ENCODE results near the gene EXOC6. TPM values are rescaled to one million over a fixed set of nuclear protein-coding genes. Genes with fewer than 3 reads are reported as not detected.

EXOC6 gene, protein sequence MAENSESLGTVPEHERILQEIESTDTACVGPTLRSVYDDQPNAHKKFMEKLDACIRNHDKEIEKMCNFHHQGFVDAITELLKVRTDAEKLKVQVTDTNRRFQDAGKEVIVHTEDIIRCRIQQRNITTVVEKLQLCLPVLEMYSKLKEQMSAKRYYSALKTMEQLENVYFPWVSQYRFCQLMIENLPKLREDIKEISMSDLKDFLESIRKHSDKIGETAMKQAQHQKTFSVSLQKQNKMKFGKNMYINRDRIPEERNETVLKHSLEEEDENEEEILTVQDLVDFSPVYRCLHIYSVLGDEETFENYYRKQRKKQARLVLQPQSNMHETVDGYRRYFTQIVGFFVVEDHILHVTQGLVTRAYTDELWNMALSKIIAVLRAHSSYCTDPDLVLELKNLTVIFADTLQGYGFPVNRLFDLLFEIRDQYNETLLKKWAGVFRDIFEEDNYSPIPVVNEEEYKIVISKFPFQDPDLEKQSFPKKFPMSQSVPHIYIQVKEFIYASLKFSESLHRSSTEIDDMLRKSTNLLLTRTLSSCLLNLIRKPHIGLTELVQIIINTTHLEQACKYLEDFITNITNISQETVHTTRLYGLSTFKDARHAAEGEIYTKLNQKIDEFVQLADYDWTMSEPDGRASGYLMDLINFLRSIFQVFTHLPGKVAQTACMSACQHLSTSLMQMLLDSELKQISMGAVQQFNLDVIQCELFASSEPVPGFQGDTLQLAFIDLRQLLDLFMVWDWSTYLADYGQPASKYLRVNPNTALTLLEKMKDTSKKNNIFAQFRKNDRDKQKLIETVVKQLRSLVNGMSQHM
- 1.9 and 4.3 TPM in 2 replicates for total RNA-seq (2014; rRNA removed)
- 2.0 TPM for polyA plus RNA-seq (2012)

DNA sequence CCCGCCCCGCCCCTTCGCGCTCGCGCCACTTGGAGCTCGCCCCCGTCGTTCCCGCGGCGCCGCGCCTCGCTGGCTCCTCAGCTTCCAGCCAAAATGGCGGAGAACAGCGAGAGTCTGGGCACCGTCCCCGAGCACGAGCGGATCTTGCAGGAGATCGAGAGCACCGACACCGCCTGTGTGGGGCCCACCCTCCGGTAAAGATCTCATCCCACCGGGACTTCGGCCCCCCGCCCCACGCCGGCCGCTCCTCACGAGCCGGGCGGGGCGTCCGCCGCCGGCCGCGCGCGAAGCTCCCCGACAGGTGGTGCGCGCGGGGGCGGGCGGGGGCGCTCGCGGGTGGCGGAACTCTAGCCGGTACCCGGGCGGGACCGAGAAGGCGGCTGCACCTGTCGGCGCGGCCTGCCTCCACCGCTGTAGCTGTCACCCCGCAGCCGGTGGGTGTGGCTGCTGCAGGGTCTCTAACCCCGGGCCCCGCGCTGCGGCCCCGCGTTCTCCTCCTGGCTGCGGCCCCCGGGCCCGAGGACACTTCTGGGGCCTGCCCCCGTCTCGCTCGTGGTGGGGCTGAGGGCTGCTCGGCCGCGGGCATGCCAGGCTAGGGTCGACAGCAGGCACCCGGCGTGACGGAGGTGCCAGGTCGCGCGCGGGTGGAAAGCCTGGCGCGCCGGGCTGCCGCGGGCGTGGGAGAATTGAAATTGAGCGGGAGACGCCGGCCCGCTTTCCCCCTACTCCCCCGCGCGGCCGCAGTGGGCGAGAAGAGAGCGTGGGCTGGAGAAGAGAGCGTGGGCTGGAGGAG lies at the start of gene EXOC6:
TSS of gene EXOC6 (plus strand) at position 80 of the 793 bp plus-strand sequence. CDS start at position 94, 14 bp downstream.
- peak; percentile 72 for DNase-seq (ENCODE audit: low read depth)

DNA sequence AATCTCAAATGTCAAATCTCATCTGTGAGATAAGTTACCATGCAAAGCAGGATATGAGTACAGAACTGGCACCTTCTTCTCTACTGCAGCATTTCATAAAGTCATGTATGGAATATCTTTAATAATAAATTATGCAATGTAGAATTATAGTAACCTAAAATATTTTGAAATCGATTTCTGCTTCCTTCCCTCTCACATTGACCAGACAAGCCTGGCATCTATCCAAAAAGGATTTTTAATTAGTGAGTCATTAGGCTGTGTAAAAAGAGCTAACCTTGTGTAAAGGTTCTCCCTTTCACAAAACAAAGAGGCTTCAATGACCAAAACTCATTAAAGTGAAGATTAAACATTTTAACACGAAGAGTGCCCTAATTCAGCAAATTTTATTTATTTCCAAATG lies 48.8 kb upstream of the EXOC6 start:
- DNase-seq (ENCODE audit: low read depth), result no peak

GRCh38 chr10:92800134-92800733 lies 48.1 kb upstream of the EXOC6 start:
- DNase-seq (ENCODE audit: low read depth), result no peak

DNA sequence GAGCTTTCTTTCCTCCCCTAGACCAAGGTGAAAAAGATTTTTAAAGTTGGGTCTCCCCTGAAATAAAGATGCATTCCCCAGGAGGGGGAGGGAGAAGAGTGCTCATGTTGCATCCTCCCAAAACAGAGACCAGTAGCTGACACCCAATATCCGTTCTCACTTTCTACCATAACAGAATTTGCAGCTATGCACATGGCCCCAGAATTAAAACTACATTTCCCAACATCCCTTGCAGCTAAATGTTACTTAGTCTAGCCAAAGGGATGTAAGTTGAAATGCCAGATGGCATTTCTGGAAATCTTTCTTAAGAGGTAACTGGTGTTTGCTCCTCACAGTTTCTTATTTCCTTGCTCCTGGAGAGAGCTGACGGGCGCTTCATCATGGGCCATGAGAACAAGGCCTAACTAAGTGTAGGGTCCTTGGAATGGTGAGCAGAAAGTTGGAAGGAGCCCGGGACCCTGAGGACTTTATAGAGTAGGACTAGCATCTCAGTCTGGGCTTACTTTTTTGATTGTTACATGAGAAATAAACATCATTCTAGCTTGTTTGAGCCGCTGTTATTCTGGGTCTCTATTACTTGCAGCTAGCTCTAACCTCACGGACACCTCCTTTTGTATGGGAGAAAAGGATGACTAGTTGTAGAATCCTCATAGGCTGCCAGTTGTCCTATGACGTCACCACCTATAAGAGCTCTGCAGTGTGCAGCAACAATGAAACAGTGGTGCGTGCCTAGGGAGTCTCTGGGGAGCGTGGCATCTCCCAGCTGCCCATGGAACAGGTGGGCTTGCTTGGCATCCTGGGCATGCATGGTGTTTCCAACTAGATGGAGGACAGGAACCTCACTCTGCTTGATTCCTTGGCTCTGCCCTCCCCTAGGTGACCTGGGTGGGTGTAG lies 46.1 kb upstream of the EXOC6 start:
- DNase-seq (ENCODE audit: low read depth), result peak; percentile 71

DNA sequence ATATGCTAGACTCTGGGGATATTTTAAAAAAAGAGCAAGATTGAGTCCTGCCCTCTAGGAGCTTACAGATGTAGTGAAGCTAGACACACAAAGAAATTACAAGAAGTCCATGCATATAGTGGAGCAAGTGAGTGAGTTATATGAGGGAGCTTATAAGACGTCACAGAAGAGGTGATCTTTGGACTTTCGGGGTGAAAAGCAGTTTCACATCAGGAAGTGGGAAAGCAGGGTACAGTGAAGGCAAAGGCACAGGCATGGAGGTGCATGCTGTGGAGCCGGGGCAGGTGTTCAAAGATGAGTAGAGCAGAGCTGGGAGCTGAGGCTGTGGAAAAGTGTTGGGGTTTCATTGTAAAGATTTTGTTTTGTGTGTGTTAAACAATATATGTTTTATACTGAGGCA lies 38.5 kb upstream of the EXOC6 start:
- DNase-seq (ENCODE audit: low read depth), result no peak

- DNase-seq (ENCODE audit: low read depth), result no peak
These were observed 37.3 kb upstream of the EXOC6 start for GRCh38 chr10:92810934-92811532.

GRCh38 chr10:92811986-92812385 lies 36.3 kb upstream of the EXOC6 start:
- DNase-seq (ENCODE audit: low read depth), result no peak

DNA sequence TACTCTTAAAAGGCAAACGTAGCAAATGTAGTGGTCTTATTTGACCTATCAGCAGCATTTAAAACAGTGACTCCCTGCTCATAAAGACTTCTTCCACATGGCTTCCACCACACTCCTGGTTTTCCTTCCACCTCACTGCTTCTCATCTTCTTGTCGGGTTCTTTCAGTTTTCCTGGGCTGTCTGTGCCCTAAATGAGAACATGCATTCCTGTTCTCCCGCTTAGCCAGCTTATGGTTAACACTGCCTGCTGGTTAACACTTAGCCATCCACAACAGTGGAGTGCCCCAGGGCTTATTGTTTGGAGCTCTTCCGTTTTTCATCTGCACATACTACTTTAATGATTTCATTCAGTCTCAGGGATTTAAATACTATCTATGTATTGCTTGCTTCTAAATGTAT lies 34.3 kb upstream of the EXOC6 start:
- no peak for DNase-seq (ENCODE audit: low read depth)

DNA sequence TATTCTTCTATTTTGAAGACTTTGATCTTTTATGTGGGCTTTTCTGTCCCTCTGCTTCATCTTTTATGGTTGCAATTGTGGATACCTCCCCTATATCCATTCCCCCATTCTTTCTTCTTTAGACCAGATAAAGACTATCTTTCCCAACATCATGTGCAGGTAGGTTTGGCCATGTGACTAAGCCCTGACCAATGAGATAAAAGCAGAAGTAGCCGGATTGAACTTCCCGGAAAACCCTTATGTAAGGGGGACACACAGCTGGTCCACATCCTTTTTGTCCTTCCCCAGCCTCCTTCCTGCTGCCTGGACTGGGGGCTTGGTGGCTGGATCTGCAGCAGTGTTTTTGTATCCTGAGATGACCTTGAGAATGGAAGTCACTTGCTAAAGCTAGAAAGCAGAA lies 33.5 kb upstream of the EXOC6 start:
- no peak for DNase-seq (ENCODE audit: low read depth)

DNA sequence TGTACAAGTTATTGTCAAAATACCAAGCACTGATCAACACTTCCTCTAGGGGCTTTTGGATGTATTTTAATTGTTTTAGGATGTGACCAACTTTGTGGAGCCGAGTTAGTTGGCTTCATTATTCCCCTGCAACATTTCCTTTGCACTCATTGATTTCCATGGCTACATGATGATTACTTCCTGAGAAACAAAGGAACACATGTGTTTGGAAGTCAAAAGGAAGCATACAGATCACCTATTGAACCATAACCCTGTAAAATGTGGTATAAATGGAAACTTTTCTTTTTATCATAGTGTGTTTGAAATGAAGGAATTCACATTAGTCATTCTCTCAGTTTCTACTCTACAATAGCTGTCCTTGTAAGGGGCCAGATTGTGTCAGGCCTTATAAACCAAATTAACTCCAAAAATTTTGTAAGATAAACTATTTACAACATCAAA lies 32.2 kb upstream of the EXOC6 start:
- DNase-seq (ENCODE audit: low read depth), result no peak

GRCh38 chr10:92822060-92822634 lies 26.2 kb upstream of the EXOC6 start:
- DNase-seq (ENCODE audit: low read depth), result peak; percentile 55

- peak; percentile 34 for DNase-seq (ENCODE audit: low read depth)
These were observed 25.4 kb upstream of the EXOC6 start for GRCh38 chr10:92822964-92823363.

DNA sequence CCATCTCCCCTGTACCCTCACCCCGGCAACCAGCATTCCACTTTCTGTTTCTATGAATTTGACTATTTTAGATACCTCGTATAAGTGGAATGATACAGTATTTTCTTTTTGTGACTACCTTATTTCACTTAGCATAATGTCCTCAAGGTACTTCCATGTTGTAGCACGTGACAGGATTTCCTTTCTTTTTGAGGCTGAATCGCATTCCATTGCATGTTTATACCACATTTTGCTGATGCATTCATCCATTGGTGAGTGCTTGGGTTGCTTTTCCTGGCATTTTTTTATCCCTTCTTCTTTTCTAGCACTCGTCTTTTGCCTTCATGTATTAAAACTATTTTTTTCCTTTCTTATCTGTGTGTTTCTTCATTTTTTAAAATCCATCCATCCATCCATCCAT lies 22.3 kb upstream of the EXOC6 start:
- no peak for DNase-seq (ENCODE audit: low read depth)

DNA sequence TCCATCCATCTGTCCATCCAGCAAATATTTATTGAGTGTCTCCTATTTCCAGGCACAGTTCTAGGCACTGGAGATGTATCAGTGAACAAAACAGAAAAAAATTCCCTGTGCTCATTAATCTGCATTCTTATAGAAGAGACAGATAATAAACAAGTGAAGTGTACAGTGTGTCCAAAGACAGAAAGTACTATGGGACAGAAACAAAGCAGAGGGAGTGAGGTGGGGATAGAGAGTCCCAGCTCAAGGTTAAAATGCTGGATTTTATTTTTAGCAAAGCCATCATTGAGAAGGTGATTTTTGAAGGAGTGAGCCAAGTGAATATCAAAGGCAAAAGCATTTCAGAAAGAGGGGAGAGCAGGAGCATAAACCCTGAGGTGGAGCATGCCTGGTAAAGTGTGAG lies 21.8 kb upstream of the EXOC6 start:
- no peak for DNase-seq (ENCODE audit: low read depth)

DNA sequence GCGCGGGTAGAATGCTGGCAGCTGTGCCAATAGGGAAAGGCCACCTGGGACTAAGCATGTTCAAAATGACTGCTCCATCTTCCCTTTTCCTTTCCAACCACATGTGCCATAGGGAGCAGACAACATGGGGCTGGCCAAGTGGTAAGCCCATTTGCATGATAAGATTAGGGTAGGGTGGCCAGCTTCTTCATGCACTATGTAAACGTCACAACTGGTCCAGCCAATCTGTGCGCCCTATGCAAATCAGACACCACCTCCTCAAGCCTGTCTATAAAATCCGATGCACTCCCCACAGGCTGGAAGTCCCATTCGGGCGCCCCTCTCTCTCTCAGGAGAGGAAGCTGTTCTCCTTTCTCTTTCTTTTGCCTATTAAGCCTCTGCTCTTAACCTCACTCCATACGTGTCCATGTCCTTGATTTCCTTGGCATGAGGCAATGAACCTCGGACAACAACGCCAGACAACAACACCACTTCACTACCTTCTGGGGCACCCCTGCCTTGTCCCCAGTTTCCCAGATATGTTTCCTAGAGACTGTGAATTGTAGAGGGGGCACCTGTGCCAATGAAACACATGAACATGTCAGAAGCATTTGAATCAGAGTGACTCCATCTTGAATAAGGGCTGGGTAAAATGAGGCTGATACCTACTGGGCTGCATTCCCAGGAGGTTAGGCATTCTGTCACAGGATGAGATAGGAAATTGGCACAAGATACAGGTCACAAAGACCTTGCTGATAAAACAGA lies 19.1 kb upstream of the EXOC6 start:
- no peak for DNase-seq (ENCODE audit: low read depth)

DNA sequence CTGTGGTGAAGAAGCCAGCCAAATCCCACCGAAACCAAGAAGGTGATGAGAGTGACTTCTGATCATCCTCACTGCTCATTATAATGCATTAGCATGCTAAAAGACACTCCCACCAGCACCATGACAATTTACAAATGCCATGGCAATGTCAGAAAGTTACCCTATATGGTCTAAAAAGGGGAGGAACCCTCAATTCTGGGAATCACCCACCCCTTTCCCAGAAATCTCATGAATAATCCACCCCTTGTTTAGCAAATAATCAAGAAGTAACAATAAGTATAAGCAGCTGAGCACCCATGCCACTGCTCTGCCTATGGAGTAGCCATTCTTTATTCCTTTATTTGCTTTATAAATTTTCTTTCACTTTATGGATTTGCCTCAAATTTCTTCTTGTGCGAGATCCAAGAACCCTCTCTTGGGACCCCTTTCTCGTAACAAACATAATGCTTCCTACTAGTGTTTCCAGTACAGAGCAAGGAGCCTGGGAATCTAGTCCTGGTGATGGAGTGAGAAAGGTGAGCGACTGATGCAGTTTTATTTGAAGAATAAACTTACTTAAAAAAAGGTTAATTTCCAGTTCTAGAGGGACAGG lies 18.4 kb upstream of the EXOC6 start:
- no peak for DNase-seq (ENCODE audit: low read depth)

- DNase-seq (ENCODE audit: low read depth), result no peak
These were observed 17.6 kb upstream of the EXOC6 start for GRCh38 chr10:92830478-92831389.

All from LHCN-M2 (cell line).